Effector CD8-positive, alpha-beta T cell (primary cell): Measurements from ENCODE around the gene TTI1.
"Not testable (repeated sequence)": the region's sequence is repeated elsewhere in the genome, so short reads cannot be mapped to it uniquely, and the experiment has no call there.

Experiments
- DNase-seq: peaks from one replicate; lab custom pipeline; 2025; lab: John Stamatoyannopoulos, UW

TTI1 gene

GRCh38 chr20:37968841-37969401 is 64.3 kb downstream of the TTI1 start:
- no peak for DNase-seq

- DNase-seq = not testable (repeated sequence)
These were observed 69.8 kb downstream of the TTI1 start for GRCh38 chr20:37963483-37963882.

GRCh38 chr20:37961066-37961465 is 72.2 kb downstream of the TTI1 start:
- no peak for DNase-seq

- DNase-seq = no peak
These were observed 74.3 kb downstream of the TTI1 start for GRCh38 chr20:37958856-37959520.

- DNase-seq = no peak
These were observed 77.1 kb downstream of the TTI1 start for GRCh38 chr20:37956107-37956585.

GRCh38 chr20:37955511-37955910 is 77.7 kb downstream of the TTI1 start:
- no peak for DNase-seq

- no peak for DNase-seq
These were observed 78.6 kb downstream of the TTI1 start for GRCh38 chr20:37954626-37955025.

GRCh38 chr20:37954190-37954589 is 79.1 kb downstream of the TTI1 start:
- no peak for DNase-seq

- DNase-seq = no peak
These were observed 84.3 kb downstream of the TTI1 start for GRCh38 chr20:37948956-37949355.

GRCh38 chr20:37947943-37948342 is 85.3 kb downstream of the TTI1 start:
- DNase-seq = no peak

- no peak for DNase-seq
These were observed 86.3 kb downstream of the TTI1 start for GRCh38 chr20:37946946-37947345.

- DNase-seq = no peak
These were observed 88.1 kb downstream of the TTI1 start for GRCh38 chr20:37945091-37945547.

GRCh38 chr20:37944456-37944981 is 88.7 kb downstream of the TTI1 start:
- no peak for DNase-seq

GRCh38 chr20:37943501-37944455 is 89.5 kb downstream of the TTI1 start:
- no peak for DNase-seq

GRCh38 chr20:37943033-37943432 is 90.2 kb downstream of the TTI1 start:
- no peak for DNase-seq

- DNase-seq = no peak
These were observed 91.3 kb downstream of the TTI1 start for GRCh38 chr20:37941992-37942391.

- DNase-seq = no peak
These were observed 91.9 kb downstream of the TTI1 start for GRCh38 chr20:37941332-37941731.

GRCh38 chr20:37940858-37941257 is 92.4 kb downstream of the TTI1 start:
- no peak for DNase-seq

GRCh38 chr20:37939701-37940560 is 93.3 kb downstream of the TTI1 start:
- no peak for DNase-seq

- no peak for DNase-seq
These were observed 94.3 kb downstream of the TTI1 start for GRCh38 chr20:37938954-37939353.

- DNase-seq = no peak
These were observed 95.0 kb downstream of the TTI1 start for GRCh38 chr20:37938181-37938750.
